Stimulated activated CD4-positive, alpha-beta T cell treated with anti-CD3 and anti-CD28 coated beads, TNF-alpha, amount 100 ng/mL, for 24 hours (primary cell): ENCODE measurements around the gene HOOK1.
"Not testable (repeated sequence)": the region's sequence is repeated elsewhere in the genome, so short reads cannot be mapped to it uniquely, and the experiment has no call there.

Experiments
- DNase-seq, 3 experiments: peaks; one replicate each; pipeline ENCODE4 v3.0.0-alpha.2; 2020; ENCODE audit warnings: low read depth in 3 of 3

HOOK1 gene

GRCh38 chr1:59885160-59885832, 70.5 kb downstream of the HOOK1 start:
- DNase-seq, result no peak

- DNase-seq, result no peak
Measured at GRCh38 chr1:59892841-59893811, 78.4 kb downstream of the HOOK1 start.

DNA sequence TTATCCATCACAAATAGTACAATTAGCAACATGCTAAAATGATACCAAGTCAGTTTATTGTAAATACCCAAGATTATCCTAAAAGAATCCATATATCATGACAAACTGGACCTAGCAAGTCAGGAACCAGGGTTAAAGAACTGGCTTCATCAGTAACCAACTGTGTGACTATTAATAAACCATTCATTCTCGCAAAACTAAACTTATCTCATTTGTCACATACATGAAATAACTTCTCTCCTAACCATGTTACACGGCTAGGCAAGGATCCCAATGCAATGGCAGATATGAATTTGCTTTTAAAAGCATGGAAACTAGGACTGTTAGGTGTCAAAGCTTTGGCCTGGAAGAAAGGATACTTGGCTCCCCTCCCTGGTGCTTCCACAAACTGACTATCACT, 82.4 kb downstream of the HOOK1 start:
- no peak for DNase-seq

- DNase-seq, result no peak
Measured at GRCh38 chr1:59898927-59899326, 84.2 kb downstream of the HOOK1 start.

- no peak for DNase-seq
Measured at GRCh38 chr1:59900640-59901039, 85.9 kb downstream of the HOOK1 start.

DNA sequence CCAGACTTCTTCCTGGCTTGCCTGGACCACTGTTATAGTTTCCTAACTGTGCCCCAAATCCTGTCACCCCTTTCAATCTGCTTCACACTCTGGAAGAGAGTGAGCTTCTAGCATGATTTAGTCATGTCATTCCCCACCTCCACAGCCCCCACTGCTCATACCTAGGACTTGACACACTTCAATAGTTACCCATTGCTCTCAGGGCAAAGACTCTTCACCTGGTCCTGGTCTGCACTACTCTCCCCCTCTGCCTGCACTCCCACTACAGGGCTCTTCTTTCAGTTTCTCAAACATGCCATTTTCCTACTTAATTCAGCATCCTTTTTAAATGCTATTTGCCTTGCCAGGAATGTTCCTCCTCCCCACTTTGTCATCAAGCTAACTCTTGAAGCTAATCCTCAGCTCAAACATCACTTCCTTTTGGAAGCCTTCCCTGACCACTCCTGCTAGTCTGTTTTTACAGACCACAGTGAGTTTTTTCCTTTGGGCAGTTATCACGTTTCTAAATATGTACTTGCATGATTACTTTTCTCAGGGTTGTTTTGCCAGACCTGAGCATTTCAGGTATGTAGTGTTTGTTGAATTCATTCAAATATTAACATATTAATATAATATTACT, 87.1 kb downstream of the HOOK1 start:
- no peak for DNase-seq

GRCh38 chr1:59903141-59903754, 88.5 kb downstream of the HOOK1 start:
- DNase-seq, result no peak

GRCh38 chr1:59906931-59907330, 92.2 kb downstream of the HOOK1 start:
- DNase-seq, result no peak

DNA sequence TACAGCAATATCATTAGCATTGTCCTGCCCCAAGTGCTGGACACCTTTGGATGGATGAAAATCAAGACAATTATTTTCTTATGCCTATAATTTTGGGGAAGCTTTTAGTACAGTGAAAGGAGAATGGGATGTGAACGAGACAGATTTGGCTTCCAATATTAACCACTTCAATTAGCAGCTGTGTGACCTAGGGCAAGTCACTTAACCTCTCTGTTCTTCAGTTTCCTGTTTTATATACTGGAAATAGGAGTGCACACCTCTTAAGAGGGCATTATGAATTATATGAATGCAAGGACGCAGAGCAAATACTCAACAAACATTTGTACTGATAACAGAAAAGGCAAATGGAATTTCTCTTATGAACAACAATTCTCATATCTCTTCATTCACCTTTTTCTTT, 93.3 kb downstream of the HOOK1 start:
- no peak for DNase-seq

DNA sequence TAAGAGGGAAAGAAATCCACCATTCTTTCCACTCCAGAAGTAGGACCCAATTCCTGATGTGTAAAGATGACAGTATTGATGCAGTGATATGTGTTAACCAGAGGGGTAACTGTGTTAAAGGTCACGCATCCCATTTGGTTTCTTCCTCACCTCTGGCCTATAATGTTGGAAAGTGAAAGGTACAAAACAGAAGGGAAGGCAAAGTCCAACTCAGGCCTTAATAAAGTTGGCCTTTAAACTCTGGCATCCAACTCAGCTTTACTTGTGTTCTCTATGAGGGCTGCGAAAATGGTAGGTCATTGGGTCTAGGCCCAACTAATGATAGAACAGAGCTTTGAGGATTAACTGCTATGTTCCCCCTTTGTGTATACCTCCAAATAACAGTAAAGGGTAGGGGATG, 93.9 kb downstream of the HOOK1 start:
- DNase-seq, result no peak

DNA sequence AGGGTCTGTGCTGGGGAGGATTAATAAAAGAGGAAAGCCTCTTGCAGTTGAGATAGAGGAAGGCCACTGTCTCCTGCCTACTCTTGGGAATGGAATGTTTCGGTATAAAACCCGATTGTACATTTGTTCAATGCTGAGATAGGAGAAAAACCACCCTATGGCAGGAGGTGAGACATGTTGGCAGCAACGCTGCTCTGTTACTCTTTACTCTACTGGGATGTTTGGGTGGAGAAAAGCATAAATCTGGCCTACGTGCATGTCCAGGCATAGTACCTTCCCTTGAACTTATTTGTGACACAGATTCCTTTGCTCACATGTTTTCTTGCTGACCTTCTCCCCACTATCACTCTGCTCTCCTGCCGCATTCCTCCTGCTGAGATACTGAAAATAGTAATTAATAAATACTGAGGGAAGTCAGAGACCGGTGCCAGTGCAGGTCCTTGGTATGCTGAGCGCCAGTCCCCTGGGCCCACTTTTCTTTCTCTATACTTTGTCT, 100.1 kb downstream of the HOOK1 start:
- DNase-seq, result not testable (repeated sequence)

GRCh38 chr1:59915516-59915915, 100.8 kb downstream of the HOOK1 start:
- no peak for DNase-seq

GRCh38 chr1:59917026-59917784, 102.5 kb downstream of the HOOK1 start:
- no peak for DNase-seq

DNA sequence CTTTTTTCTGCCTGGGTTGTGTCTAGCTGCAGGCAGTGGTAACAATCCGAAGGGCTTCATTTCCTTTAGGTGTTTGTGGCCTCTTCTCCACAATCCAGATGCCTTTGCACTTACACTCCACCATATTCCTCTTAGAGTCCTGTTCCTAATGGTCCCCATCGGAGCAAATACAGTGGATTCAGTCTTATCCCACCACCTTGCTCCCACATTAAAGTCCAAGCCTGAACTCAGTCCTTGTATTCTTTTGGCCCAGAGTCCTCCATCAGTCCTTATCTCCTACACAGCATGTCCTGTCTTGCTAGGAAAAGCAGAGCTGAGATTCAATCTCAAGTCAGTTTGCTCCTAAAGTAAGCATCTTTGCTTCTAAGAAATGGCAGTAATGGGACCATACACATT, 103.0 kb downstream of the HOOK1 start:
- DNase-seq, result no peak

GRCh38 chr1:59919746-59920145, 105.0 kb downstream of the HOOK1 start:
- no peak for DNase-seq

GRCh38 chr1:59921258-59921899, 106.6 kb downstream of the HOOK1 start:
- DNase-seq, result not testable (repeated sequence)

- no peak for DNase-seq
Measured at GRCh38 chr1:59924653-59925052, 109.9 kb downstream of the HOOK1 start.
